HG03439 (cell line): ENCODE data around the gene PIK3C2G.

Experiments used
- ATAC-seq: cut with Tn5 transposase; IDR thresholded peaks from one replicate; pipeline ENCODE4 v1.9.1; 2021; ENCODE audit warnings: mild to moderate bottlenecking, moderate library complexity; ENCODE audit not compliant: unreplicated experiment

The PIK3C2G gene

DNA sequence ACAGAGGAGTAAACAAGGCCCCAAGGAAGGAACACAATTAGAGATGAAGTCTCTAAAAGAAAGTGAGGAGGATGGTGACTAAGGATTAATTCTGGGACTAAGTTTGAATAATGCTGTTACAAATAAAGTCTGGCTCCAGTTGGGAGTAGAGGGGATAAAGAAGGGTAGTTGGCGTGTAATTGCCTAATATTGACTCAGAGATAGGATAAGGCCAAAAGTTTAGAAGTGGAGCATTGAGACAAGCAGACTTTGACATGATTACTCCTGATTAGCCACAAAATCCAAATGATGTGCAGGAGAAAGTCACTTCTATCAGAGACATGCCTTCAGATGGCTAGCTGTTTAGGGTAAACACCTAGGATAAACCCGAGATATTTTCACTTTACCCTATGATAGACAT, 368.1 kb downstream of the PIK3C2G start:
- no peak for ATAC-seq

DNA sequence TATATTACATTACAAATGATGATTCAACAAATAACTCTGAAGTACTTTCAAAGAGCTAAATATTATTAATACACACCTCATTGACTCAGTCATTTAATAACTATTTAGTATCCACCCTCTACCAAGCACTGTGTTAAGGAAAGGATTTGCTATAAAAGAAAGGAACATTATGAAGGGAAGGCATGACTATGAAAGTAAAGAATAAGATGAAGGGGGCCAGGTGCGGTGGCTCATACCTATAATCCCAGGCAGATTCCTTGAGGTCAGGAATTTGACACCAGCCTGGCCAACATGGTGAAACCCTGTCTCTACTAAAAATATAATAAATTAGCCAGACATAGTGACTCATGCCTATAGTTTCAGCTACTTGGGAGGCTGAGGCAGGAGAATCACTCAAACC, 368.6 kb downstream of the PIK3C2G start:
- ATAC-seq = no peak

DNA sequence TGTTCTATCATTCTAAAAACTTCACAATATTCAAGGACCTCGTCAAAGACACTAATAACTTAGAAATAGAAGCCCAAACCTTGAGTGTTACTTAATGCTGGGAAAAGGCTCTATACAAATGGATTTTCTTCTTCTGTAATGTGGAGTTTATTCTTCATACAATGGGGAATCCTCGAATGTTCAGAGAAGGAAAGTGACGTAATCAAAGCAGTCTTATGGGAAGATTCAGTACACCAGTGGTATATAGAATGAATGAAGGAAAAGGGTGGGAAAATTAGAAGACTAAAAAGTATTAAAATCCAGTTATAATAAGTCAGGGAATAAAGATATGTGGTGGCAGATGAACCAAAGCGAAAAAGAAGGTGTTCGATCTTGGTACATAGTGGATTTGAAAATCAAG, 370.0 kb downstream of the PIK3C2G start:
- no peak for ATAC-seq

DNA sequence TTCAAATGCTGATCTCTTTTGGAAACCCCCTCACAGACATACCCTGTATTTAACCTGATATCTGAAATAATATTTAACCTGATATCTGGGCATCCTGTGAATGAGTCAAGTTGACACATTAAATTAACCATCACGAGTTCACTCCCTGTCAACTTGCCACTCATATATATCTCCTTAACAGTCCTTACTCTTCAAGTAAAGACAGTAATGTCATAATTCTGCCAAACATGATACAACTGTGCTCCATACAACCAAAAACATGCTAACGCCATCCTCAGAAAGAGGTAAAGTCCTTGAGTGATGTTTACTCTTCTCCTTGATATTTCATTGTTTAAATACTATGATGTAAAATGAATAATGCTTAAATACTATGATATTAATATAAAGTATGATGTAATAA, 371.5 kb downstream of the PIK3C2G start:
- no peak for ATAC-seq

DNA sequence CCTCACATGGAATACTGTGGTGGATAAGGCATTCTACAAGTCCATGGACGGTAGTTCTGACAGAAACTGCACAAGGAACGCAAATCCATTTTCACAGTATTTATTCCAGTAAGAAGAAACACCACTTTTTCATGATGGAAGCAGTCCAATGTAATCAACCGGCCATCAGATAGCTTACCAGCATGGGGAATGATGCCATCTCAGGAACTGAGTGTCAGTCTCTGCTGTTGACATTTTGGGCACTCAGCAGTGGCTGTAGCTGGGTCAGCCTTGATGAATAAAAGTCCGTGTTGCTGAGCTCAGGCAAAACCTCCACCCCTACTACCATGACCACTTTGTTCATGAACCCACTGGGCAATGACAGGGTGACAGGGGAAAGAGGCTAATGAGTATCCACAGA, 373.1 kb downstream of the PIK3C2G start:
- ATAC-seq = no peak

DNA sequence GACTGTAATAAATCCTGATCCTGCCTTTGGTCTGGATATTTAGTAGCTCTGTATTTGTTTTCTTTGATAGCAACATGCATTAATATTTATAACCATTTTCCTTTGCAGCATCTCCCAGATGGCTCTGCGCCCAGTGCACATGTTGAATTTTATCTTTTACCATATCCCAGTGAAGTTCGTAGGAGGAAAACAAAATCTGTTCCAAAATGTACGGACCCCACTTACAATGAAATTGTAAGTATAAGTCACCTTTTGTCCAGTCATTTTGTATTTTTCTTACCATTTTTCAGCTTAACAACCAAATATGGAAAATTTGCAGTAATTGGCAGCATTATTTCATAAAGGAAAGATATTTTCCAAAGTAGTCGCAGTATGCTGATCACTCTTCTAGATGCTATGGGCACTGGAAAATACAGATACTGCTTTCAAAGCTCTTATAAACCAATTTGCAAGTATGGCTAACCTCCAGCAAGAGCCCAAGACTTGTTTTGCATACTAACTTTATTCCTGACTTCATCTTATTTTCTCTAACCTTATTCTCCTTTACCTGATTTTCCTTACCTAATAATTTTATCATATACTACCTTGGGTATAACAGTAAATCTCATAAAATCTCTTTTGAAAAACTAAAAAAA, 379.1 kb downstream of the PIK3C2G start:
- ATAC-seq = no peak

DNA sequence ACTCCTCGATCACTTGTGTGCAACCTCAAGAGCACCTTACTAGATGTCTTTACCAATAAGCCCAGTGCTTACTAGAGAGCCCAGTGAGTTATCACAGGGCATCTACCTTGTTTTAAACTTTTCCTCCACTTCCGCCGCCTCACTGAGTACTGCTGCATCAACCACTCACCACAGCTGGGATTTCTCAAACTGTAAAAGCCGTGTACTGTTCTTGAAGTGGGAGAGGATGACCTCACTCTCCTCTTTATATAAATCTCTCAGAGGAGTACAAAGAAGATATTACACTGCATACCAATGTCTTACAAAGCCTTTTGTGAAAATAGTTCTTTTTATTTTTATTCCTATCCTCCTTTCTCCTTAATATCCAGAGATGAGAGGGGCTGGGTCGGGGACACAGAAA, 382.4 kb downstream of the PIK3C2G start:
- ATAC-seq = no peak

DNA sequence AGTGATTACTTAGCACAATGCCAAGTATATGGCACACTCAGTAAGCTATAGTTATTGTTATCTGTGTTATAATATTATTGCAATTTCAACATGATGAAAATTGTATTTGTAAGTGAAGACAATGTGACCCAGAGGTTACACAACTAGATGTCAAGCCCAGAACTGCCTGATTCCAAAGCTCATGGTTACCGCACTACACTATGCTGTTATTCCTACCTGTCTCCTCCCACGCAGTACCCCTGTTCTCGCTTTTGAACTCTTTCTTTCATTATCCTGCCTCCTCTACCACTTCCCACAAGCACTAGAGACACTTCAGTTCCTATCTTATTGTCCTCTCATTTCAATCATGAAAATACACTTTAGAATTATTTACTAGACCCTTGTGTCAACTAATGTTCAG, 383.2 kb downstream of the PIK3C2G start:
- no peak for ATAC-seq

DNA sequence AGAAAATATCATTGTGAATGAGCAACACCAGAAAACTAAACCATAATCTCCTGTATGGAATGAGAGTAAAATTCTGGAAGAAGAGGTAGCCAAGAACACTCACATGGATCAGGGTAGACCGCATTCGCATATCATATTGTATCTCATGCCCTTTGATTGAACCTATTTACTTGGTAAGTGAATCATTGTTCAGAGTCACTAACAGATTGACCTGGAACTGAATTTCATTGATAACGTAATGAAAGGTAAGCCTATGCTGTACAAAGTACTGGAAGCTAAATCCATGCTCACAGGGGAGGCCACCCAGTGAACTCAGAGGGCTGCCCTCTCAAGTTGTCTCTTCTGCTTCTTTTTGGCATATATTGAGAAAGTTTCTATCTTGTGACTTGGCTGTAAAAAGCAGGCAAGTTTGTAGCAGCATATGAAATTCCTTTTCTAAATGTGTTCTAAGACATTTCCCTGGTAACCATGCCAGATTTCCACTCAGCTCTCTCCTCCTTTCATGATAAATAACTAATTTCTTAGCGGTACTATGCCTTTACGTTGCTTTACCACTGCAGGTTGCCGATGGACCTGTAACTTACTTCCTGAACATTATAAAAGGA, 385.1 kb downstream of the PIK3C2G start:
- no peak for ATAC-seq

DNA sequence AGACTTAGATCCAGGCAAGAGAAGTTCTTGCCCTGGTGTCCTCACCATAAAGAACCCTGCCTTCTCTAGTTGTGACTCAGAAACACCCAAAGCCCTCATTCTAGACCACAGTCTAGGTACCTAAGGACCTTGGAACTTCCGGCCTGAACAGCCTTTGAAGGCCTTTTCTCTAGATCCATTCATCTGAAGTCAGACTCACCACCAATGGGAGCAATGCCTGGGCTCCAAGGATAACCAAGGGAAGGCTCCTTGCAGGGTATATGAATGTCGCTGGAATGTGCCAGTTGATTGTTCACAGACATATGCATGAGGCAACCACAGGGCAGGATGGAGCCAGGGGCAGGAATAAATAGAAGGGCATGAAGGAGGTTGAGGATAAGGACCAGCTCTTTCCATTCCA, 390.2 kb downstream of the PIK3C2G start:
- no peak for ATAC-seq

DNA sequence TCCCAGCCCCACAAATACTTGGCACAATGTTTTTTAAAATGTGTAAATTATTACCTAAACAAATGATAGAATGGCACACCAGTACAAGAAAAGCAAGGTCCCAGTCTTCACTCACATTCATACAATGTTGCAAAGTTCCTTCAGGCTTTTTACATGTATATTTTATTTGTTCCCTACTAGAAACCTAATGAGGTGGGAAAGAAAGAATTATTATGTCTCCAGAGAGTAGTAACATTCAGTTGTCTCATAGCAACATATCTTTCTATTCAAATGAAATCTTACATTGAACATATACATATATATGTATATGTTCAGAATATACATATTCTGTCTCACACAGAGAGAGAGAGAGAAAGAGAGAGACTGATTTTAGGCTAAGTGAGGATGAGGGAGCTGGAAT, 391.3 kb downstream of the PIK3C2G start:
- no peak for ATAC-seq

DNA sequence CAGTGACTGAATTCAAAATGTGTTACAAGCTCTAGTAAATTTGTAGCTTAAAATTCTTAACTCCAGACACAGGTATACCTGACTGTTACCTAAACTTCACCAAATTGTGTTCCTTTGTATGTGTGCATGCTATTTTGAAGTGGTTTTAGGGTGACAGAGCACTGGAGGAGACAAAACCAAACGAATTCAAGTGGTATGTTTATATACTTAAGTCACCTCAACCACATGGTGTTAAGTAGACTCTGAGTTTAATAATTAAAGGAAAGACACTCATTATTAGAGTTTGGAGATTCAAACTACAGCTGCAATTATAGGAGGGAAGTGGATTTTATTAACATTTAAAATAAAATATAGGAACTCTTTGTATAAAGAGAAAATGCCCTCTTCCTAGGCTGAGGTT, 392.1 kb downstream of the PIK3C2G start:
- no peak for ATAC-seq

DNA sequence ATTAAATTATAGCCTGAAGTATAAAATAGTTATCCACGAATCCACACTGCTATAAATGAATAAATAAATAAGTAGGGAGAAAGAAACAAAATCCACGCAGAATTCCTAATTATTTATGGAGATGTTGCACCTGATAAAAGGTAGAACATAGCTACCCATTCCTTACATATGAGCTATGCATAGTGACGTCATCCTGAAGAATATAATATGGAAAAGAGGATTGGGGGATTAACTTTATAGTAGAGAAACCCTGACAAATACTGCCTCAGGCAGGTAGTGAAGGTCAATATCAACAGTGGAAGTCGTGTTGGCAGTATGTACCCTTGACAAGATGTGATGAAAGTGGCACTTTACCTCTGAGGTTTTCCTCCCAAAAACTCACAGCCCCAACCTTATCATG, 394.0 kb downstream of the PIK3C2G start:
- ATAC-seq = no peak

DNA sequence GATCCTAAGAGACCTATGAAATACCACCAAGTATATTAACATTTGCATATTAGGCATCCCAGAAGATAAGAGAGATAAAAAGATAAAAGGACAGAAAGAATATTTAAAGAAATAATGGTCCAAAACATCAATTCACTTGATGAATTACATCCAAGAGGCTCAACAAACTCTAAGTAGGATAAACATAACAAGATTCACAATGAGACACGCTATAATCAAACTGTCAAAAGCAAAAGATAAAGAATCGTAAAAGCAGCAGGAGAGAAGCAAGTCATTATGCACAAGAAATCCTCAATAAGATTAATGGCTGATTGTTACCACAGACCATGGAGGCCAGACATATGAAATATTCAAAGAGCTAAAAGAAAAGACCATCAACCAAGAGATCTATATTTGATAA, 396.9 kb downstream of the PIK3C2G start:
- ATAC-seq = no peak

DNA sequence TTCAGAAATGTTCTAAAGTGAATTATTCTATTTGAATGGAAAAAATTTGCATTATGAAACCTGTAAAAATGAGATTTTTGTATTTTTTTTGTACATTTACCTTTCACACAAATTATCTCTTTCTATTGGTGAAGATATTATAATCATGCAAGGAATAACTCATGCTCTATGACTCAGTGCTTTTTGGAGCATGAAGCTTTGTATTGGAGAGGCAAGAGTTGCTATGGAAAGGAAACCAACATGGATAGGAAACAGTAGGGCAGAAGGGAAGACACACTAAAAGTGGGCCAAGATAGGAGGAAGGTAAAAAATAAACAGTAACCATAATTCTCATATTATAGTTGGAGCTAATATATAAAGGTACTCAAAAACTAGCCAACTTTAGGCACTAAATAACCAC, 397.5 kb downstream of the PIK3C2G start:
- ATAC-seq = no peak

DNA sequence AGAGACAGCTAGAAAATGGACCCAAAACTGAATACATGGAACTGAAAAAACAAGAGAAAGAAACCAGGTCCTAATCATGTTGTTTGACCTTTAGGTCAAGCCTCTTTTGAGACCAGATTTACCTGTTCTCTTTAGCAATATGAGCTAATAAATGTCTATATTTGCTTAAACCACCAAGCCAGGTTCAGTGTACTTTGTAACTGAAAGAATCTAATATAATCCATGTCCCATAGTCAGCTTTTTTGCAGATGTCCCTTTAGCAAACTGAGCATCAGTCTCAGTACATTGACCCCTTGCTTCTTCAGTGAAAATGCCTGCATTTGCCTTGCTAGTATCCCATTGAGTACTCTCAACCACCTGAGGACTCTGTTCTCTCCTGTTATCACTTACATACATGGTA, 414.8 kb downstream of the PIK3C2G start:
- ATAC-seq = no peak

DNA sequence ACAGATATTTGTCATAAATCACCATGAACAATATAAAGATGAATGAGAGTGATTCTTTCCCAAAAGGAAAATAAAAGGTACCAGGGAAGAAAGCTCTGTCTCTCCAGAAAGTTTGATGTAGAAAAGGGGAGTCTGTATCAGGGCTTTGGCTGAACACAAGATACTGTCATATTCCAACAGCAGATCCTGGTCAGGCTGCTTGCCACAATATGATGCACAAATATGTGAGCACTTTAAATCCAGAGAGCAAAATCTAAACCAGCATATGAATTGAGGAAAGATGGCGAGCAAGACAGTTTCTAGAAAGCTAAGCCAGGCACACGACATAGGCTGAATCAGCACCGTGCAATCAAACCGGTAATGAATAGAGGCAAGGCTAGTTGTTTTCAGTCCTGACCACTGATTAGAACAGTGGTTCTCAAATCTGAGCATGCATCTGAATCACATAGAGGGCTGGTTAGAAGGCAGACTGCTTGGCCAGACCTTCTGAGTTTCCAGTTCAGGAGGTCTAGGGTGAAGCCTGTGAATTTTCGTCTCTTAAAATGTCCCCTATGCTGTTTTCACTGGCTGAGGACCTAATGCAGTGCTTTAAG, 415.8 kb downstream of the PIK3C2G start:
- no peak for ATAC-seq

DNA sequence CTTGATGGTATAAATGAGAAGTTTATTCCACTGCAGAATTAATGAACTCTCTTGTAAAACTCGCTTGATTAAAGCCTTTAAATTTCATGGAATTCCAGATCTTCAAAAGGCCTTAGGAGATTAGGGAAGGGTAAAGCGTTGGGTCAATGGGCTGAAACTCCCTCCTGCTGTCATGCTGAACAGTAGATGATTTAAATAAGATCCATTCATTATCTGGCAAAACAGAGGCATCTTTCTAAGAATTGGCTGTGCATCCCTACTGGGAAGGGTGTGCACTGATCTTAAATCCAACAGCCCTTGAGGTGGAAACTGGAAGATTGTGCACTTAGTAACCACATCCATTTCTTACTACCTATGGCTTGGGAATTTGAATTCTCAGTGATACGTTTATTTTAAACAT, 420.5 kb downstream of the PIK3C2G start:
- ATAC-seq = no peak

DNA sequence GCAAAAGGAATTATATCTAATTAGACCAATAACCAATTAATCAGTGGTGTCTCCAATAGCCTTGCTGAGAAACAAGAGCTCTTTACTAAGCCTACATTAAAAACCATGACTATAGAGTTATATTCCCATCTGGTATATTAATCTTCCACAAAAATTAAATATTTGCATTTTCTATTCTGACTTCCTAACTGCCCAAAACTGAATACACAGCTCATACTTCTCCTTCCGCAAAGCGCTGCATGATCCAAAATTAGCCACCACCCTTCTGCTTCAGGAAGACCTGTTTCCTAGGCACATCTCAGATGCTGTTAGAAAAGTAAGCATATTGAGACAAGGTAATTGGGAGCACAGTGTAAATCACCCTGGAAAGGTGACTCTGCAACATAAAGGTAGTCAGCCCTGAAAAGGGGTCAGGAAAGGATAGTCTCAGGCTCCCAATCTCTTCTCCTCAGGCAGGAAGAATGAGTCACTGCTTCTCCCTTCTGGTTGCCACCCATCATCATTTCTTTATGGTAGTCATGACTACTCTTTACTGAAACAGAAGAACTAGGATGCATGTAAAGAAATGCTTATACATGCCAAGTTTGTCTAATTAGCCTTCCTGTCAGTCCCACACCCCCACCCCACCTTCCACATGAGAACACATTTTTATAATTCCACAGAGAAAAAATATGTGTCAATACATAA, 422.2 kb downstream of the PIK3C2G start:
- no peak for ATAC-seq

DNA sequence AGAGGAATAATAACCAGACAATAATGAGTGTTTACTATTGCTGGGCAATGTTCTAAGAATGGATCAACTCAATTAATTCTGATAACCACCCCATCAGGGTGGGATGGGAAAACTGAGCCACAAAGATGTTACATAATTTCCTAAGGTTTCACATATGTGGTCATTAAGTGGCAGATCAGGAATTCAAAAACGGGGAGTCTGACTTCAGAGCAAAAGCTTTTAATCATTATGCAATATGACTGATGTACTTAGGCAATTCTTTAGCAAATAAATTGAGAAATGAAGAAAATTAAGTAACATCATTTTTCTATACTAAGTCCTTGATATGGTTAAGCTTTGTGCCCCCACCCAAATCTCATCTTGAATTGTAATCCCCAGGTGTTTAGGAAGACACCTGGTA, 423.1 kb downstream of the PIK3C2G start:
- ATAC-seq = no peak

DNA sequence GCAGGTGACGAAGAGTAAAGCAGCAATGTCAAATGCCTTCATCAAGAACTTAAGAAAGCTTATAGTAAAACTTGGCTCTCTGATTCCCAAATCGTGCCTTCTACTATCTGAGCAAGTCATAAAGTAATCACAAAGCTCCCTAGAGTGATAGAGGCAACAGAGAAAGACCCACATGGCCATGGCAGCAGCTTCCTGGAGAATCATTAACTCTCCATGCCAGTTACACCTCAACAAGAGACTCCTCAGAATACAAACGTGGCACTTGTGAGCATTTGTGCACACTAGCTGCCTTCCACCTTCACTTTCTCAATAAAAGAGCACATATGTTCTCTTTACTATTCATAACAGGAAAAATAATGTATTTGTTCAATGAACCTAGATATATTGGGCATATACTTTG, 428.5 kb downstream of the PIK3C2G start:
- ATAC-seq = no peak

DNA sequence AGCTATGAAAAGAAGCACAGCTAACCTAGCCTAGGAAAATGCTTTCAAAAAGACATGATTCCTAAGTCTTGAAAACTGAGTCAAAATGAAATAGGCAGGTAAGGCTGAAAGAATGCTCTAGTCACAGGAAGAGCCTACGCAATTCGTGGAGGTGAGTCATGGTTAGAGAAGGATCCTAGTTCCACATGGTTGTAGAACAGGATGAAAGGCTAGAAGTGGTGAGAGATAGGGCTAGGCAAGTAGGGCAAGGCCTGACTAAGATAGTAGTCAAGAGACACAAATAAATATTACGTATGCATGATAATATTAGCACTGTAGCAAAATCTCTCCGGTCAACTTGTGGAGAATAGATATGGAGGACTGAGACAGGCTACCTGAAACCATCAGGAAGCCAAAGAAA, 429.3 kb downstream of the PIK3C2G start:
- ATAC-seq = no peak
